GM19328 (cell line): ENCODE measurements around the gene TMIGD3.

Experiments
- ATAC-seq: cut with Tn5 transposase; IDR thresholded peaks from one replicate; pipeline ENCODE4 v1.9.1; 2021; ENCODE audit warnings: mild to moderate bottlenecking, moderate library complexity; ENCODE audit not compliant: unreplicated experiment

Gene TMIGD3

DNA sequence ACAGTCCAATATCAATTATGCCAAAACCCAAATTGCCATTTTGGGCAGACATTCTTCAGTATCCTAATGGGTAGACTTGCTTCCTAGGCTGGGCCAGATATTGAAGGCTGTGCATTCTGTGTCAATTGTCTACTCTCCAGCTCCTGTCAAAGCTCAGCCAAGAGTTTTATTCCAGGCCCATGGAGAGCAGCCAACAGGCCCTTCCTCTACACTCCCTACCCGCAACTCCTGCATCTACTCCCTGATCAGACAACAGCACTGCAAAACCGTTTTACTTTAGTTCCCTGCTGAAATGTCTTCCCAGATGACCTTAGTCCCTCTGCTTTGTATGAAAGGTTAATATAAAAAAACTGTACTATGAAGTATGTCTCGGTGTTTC lies 6.6 kb upstream of the TMIGD3 start:
- ATAC-seq, result no peak

DNA sequence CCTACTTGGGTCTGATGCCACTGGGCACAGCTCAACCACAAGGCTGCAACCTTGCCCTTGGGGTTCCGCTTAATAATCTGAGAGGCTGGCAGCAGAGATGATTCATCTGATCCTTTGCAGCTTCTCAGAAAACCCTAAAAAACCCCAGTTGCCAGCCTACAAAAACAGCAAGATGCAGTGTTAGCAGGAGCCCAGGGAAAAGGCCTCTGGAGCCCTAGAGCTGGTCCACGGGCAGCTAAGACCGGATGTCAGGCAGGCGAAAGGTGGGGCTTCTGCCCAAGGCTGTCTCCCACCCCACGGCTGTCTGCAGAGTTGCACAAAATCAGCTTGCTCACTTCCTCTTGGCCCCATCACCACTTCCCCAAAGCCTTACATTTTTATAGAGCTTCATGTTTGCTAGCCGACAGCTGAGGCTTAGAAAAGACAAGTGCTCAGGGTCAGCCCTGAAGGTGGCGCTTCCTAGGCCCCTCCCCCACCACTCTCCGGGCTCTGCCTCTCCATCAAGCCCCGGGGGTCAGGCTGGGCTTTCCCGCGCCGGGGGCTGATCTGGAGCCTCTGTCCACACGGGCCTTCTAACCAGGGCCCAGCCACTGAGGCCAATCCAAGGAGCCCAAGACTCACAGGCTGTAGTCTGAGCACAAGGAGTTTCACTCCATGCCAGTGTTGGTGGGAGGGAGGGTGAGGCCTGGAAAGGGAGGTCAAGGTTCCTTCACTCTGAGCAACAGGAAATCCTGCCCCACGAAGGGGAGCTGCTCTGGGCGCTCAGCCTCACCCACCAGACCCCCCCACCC lies 4.2 kb upstream of the TMIGD3 start:
- ATAC-seq, result peak; percentile 39

DNA sequence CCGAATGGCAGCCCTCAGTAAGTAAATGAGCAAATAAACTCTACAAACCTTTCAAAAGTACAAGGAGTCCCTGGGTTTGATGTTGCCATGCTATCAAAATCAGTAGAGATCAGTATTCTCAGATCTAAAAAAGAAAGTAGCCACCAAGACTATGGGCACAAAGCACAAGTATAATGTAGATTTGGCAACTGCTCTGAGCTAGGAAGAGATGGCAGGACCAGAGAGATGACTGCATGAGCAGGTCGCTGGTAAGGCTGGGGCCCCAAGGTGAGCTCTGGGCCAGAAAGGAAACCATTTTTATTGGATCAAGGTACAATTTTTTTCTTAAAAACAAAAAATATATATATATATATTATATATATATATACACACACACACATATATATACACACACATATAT lies 3.1 kb upstream of the TMIGD3 start:
- ATAC-seq, result no peak

DNA sequence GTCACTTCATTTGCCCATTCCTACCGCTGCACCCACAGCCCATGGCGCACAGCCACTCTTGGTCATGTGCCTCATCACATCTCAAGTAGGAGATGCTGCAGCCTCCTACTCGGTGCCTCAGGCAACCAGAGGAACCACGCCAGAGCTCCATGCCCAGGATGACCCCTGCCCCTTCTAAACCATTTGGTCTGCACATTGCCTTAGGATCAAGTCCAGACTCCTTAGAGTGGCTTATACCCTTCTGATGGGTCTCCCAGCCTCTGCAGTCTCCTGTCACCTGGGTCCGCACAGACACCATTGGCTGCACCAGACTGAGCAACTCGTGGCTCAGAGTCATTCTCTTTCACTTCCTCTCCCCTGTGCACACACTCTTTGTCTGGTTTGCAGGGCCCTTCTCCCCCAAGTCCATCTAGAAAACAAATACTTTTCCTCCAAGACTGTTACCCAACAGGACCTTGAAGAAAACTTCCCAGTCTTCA lies 2.2 kb upstream of the TMIGD3 start:
- peak; percentile 52 for ATAC-seq

DNA sequence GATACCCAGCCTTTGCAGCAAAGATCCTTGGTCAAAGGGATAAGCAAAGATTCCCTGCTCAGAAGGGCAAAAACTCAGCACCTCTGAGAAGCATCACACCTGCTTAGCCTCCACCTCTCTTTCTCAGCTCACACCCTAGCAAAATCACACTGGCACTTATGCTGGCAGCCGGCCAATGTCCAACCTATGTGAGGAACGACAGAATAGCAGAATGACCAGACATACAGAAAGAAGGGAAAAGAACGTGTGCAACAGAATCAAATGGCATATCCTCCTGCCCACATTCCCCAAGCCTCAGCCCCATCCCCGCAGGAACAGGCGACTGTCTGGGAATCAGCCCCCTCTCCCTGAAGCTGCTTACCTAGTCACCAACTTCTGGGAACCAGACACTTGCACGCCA lies 664 bp upstream of the TMIGD3 start:
- ATAC-seq, result no peak

DNA sequence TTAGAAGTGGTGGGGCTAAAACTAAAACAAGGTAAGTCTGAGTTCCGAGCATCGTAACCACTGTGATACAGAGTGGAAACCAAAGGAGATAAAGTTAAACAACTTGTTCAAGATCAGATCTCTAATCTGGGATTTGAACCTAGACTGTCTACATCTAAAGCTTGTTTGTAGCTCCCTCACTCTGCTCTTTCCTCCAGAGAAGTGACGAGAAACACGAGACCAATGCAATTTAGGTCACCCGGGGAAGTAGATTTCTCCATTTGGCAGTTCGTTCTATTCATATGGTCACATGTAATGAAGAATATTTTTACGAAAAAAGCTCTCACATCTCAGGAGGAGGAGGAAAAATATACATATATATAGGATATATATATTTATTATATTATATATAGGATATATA lies 1.8 kb downstream of the TMIGD3 start:
- ATAC-seq, result no peak

DNA sequence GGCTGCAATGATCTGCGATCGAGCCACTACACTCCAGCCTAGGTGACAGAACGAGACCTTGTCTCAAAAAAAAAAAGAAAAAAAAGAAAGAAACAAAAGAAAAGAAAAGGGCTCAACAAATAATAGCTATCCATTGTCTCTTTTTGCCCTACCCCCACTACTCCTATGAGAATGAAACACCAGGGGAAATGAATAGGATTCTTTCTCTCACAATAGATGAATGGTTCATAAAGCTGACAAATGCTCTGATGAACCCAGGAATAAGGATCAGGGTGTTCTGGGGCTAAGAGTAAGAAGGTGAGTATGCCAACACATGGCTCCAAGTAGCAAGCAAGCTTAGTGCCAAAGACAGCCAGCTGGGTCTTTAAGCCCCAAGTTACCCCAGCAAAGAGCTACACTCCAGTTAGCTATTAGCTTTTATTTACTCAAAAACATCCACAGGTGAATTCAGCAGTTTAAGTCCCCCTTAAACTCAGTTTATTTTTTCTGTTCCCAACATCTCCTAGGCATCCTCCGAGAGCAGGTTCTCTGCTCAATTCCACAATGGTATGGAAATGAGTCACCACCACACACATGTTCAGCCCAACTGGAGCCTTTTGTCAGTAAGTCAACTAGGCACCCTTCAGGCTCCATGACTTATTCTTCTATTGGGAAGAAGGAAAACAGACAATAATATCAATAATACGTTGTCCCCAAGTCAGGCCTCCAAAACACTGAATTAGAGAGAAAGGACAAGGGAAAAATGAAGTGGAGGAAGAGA lies 4.2 kb downstream of the TMIGD3 start:
- no peak for ATAC-seq

DNA sequence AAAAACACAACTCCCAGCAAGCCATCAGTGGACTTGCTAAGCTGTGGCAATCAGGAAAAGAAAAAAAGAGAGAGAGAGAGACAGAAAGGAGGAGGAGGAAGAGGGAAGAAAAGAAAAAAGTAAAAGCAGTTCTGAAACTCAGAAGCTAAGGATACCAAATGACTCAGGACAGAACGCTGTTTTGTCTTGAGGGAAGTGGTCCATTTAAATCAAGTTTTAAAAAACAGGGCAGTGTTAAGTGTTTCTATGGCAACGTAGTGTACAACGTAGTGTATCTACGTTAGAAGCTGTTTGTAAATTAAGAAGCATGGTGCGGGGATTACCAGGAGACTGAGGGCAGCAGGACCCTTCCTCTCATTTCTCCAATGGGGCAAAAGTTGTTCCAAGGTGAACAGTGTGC lies 5.8 kb downstream of the TMIGD3 start:
- ATAC-seq, result no peak

DNA sequence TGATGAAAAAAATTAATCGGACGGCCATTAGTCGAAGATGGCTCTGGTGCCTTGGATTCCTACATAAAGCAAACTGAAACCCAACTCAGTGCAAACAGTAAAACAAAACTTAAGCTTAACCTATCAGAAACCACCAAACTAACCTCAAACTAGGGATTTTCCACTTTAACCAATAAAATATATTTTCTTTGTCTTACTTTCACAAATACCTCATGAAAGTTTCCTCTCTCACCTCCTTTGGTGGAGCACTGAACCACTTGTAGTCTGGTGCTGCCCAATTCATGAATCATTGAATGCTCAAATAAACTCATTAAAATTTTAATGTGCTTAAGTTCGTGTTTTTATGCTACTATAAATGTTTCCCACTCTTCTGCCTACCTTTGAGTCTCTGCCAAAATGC lies 7.0 kb downstream of the TMIGD3 start:
- ATAC-seq, result no peak

DNA sequence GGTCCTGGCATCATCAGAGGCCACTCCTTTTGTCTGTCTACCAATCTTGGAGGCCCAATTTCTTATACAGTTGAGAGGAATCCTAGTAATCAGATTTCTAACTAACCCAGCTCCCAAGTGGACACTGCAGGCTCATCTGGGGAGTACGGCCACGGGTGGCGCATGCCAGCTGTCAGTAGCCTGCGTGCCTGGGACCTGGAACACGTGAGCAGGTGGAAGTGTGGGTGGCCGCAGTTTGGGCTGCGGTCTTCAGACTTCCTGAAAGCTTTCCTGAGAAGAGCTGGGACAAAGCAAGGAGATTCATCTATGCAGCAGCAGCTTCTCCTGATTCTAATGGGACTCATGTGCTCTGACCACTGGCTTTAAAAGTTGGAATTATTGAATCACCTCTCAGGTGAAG lies 12.4 kb downstream of the TMIGD3 start:
- no peak for ATAC-seq

DNA sequence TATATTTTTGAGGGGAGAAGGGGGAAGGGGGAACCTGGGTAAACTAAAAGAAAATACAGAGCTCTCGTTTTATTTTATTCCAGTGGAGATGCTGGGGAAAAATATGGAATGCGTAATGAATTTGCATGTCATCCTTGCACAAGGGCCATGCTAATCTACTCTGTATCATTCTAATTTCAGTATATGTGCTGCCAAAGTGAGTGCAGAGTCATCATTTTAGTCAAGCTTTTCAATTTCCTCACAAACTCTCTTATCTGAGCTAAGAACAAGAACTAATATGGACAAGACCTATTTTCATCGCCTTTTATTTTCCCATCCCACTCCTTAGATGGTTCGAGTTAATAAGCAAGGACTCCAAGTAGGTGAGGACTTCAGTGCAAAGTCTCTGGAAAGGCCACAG lies 13.2 kb downstream of the TMIGD3 start:
- ATAC-seq, result no peak

DNA sequence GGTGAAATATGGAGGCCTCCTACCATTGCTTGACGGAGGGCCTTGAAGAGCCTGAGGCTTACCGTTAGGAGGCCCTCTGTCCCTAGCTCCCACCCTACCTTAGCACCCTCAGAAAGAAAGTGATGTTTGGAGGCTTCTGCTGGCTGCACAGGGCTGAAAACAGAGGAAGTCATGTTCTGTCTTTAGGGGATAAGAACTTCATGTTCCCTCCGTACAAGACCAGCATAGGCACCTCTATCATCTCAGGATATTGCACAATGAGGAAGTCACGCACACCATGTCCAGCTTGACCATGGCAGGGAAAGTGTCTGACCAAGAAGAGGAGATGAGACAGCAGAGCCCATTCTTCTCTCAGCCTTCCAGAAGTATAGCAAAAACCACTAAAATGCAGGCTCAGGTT lies 13.8 kb downstream of the TMIGD3 start:
- ATAC-seq, result no peak

DNA sequence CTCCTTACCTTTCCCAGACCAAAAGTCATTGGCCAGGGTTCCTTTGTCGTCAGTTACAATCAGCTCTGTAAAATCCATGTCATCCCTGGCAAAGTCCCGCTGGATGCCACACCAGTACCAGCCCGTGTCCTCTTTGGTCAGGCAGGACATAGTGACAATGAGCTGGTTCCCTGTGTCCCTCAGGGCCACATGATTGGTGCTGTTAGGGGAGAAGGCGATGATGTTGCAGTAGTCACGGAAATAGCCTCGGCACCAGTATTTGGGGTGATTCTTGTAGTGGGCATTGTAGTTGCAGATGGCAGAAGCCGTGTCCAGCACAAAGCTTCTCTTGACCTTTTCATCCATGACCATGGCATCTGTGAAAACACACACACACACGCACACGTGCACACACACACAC lies 14.8 kb downstream of the TMIGD3 start:
- ATAC-seq, result no peak

DNA sequence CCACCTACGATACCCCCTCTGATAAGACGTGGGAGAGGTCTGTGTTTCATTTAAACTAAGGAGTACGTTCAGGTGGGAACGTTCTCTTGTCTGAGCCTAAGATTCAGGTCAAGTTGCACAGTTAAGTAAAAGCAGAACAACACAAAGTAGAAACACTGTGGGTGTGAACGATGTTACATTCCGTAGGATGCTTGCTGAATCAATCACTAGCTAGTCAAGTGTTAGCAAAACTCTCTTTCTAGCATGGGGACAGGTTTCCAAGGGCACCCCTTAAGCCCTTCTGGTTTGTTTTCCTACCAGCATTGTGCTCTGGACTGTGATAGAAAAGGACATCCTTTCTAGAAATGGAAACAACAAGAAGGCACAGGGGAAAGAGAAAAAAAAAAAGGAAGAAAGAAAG lies 16.3 kb downstream of the TMIGD3 start:
- no peak for ATAC-seq

DNA sequence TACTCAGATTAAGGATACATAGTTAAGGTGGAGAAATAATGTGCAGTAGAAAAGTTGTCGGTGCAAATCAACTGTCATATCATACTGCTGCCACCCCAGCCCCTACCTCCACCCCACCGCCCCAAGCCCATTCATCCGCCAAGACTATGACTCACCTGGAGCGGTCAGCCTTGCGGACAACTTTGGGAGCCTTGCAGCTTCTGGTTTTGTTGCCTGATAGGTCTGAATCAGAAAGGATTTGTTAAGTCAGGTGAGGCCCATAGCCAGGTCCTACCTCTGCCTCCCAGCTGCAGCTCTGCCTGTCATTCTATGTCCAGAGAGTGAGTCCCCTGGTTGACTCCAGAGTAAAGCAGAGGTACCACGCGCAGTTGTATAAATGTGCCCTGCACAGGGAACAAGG lies 17.0 kb downstream of the TMIGD3 start:
- ATAC-seq, result no peak

DNA sequence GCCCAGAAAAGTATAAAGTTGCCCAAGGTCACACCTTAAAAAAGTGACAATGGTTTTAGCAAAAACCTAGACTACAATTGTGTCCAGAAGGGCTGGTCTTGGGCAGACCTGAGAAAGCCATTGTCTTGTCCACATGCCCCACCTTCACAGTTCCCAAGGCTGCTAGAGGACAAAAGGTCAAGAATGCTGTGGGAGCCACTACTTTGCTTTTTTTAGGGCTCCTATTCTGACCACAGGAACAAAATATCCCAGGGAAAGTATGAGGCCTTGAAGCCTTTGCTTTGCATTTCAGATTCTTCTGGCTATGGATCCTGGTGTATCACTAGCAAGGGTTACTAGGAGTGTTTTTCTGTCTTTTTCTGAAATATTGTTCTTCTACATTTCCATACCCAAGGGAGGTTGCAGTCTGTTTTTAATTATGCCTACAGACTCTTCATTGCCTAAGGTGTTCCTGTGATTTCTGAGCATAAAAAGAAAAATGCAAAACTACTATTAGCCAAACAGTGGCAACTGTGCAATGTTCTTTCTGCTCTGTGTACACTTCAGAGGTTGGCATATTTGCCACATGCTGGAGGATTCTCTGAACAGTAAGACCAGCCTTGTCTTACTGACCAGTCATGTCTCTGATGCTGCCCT lies 18.9 kb downstream of the TMIGD3 start:
- no peak for ATAC-seq

DNA sequence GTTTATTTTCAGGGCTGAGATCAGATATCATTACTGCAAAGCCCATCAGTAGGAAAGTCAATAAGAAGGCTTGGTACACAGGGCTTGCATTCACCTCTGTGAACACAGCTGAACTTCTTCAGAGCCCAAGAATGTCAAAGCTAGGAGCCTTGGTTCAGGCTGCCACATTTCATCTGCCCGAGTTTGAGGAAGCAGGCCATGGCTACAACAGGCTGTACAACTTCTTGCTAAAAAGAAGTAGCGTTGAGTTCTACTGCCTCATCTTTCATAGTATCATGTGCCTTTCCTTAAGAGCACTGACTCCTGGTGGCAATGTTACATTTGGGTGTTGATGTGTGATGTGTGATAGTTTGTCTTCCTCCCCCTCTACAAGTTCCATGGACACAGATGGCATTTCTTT lies 19.6 kb downstream of the TMIGD3 start:
- no peak for ATAC-seq

DNA sequence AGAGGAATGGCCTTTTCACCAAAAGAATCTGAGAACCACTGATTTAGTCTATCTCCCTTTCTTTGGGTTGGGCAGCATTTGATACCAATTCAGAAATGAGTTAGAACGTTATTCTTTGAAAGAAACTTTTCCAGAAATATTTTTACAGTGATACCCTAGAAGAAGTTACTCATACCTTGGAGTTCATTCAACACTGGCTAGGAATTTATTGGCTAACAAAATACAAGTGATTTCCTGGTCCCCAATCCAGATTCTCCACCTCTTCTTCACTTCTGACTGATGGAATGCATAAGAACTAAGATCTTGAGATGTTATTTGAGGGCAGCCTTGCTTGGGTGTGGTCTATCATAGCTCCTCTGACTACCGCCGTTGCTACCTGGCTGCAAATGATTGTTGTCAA lies 20.3 kb downstream of the TMIGD3 start:
- ATAC-seq, result no peak

DNA sequence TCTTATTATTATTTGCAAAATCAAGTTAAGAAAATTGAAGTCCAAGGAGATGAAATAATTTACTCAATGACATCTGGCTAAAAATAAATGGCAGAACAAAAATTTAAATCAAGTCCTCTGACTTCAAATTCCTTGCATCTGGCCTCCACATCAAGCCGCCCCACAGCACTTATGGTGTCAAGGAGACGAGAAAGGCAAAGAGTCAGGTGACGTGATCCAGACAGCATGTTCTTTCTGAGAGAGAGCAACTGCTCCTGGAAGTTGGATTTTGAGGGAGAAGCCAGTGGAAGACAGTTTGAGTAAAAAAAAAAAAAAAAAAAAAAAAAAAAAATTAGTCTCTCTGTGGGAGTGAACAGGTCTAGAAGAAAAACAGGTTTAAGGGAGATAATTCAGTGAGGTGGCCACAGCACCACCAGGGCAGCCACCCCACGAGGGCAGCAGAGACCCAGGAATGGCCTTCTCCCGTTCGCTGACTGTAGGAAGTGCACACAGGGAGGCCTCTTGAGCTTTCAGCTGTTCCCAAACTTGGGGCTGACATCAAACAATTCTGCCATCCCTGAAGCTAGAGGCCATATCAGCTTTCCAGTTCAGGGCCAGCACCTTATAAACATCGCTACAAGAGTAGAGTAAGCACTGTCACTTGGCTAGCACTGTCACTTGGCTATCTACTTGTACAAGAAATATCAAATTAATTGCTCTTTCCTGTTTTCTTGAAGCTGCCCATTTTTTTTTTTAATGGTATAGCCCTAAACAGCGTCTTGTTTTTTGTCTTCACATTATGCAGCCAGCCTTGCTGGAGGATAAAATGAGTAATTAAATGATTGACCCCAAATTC lies 21.8 kb downstream of the TMIGD3 start:
- ATAC-seq, result no peak

DNA sequence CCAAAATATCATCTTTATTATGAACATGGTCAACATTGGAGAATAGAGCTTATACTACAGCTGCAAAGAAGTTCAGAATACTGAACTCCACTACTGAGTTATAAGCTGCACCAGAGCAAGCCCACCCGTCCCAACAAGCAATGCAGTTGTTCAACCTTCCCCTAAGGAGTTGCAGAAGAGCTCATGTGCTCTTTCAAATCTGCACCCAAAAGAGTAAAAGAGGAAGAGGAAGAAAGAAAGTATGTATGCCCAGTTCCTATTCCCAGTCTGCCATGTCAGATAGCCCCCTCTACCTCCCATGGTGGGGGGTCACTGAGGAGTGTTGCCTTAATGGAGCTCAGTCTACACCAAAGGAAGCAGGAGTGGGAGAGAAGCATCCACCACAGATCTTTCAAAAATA lies 22.8 kb downstream of the TMIGD3 start:
- no peak for ATAC-seq

DNA sequence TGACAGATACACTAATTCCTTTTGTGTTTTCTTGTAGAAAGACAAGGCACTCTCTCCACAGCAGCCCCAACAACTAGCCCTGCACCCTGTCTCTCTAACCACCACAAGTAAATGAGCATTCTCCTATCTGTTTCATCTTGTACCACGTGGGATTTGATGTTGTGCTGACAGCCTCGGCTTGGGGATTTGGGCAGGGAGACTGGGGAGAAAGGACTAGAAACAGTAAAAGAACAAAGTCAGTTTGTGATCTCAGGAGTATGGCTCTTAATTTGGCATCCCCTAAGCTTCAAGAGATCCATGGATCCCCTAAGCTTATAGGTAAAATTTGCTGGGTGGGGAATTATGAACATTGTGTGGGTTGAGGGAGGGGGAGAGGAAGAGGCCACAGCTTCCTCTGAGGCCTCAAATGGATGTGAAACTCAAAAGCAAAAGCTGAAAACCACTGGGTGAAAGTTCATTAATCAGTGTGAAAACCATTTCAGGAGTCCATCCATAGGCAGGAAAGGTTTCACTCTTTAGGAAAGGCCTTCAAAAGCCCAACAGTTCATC lies 26.6 kb downstream of the TMIGD3 start:
- ATAC-seq, result peak; percentile 68
